IMR-90 (cell line): ENCODE data around the gene PRR5L. TPM values are rescaled to one million over a fixed set of nuclear protein-coding genes. Genes with fewer than 3 reads are reported as not detected.

Experiments used
- ATAC-seq: fragments of 200-7000 bp; cut with Tn5 transposase; 2 replicates; pipeline ENCODE4 v1.9.1; 2020; ENCODE audit warnings: low read depth, mild to moderate bottlenecking, moderate library complexity
- BruUV-seq: library from RNA; stranded (reverse); fragments of 400-500 nt; replicated peaks from 2 replicates; lab custom pipeline; 2021; lab: Mats Ljungman, UMichigan
- CTCF ChIA-PET: fragments of 300-600 bp; formaldehyde crosslinking; extraction: SDS; loops from one replicate; lab custom pipeline; 2021; ENCODE audit warnings: antibody characterized with exemption; lab: Yijun Ruan, JAX
- POLR2A ChIA-PET: fragments of 300-600 bp; sonication (Branson Sonifier 250); formaldehyde crosslinking; loops from one replicate; lab custom pipeline; 2022; ENCODE audit warnings: antibody characterized with exemption; ENCODE audit not compliant: unreplicated experiment; lab: Charles Lee
- DNase-seq: peaks from one replicate; pipeline ENCODE4 v3.0.0; 2013
- H2AFZ ChIP-seq: replicated peaks from 2 replicates; pipeline ENCODE3; 2013; ENCODE audit warnings: low read length, mild to moderate bottlenecking; ENCODE audit not compliant: poor library complexity
- H2AK5ac ChIP-seq: 2 replicates; pipeline ENCODE4 v1.6.1; 2013; ENCODE audit warnings: low read depth, low read length, inconsistent platforms
- H2AK9ac ChIP-seq: replicated peaks from 2 replicates; pipeline ENCODE3; 2013; ENCODE audit warnings: mild to moderate bottlenecking, low read depth, low read length, moderate library complexity; ENCODE audit not compliant: poor library complexity
- H2BK120ac ChIP-seq: 2 replicates; pipeline ENCODE4 v1.6.1; 2013; ENCODE audit warnings: low read depth, low read length, inconsistent platforms
- H2BK15ac ChIP-seq: 3 replicates; pipeline ENCODE4 v1.6.1; 2013; ENCODE audit warnings: low read depth, low read length, inconsistent platforms
- H2BK20ac ChIP-seq: 2 replicates; pipeline ENCODE4 v1.6.1; 2013; ENCODE audit warnings: low read depth, mild to moderate bottlenecking, inconsistent platforms, low read length, moderate library complexity
- H2BK5ac ChIP-seq: 2 replicates; pipeline ENCODE4 v1.6.1; 2013; ENCODE audit warnings: mild to moderate bottlenecking, low read depth, low read length, inconsistent platforms; ENCODE audit not compliant: poor library complexity, severe bottlenecking
- H3K14ac ChIP-seq: replicated peaks from 2 replicates; pipeline ENCODE4 v1.6.1; 2013; ENCODE audit warnings: low read depth, low read length, inconsistent platforms
- H3K18ac ChIP-seq: 2 replicates; pipeline ENCODE4 v1.6.1; 2013; ENCODE audit warnings: low read depth, low read length, control low read depth
- H3K23ac ChIP-seq: 2 replicates; pipeline ENCODE4 v1.6.1; 2013; ENCODE audit warnings: low read depth, low read length, inconsistent platforms
- H3K27ac ChIP-seq: 2 replicates; pipeline ENCODE4 v1.5.1; 2013; ENCODE audit warnings: mild to moderate bottlenecking, control low read depth, low read length; ENCODE audit not compliant: insufficient read depth
- H3K27me3 ChIP-seq: 2 replicates; pipeline ENCODE4 v1.6.1; 2013; ENCODE audit warnings: low read length; ENCODE audit not compliant: control insufficient read depth, insufficient read depth
- H3K36me3 ChIP-seq: 2 replicates; pipeline ENCODE4 v1.6.1; 2013; ENCODE audit warnings: low read length, mixed read lengths; ENCODE audit not compliant: control insufficient read depth, insufficient read depth
- H3K4ac ChIP-seq: 2 replicates; pipeline ENCODE4 v1.6.1; 2013; ENCODE audit warnings: low read depth, low read length, inconsistent platforms
- H3K4me1 ChIP-seq: 2 replicates; pipeline ENCODE4 v1.6.1; 2013; ENCODE audit warnings: low read length, mixed read lengths; ENCODE audit not compliant: control insufficient read depth, insufficient read depth
- H3K4me2 ChIP-seq: 2 replicates; pipeline ENCODE4 v1.6.1; 2013; ENCODE audit warnings: low read depth, mild to moderate bottlenecking, control low read depth, low read length, moderate library complexity
- H3K4me3 ChIP-seq: 2 replicates; pipeline ENCODE4 v1.5.1; 2013; ENCODE audit warnings: low read depth, mild to moderate bottlenecking, control low read depth, low read length, moderate library complexity; ENCODE audit not compliant: insufficient read depth
- H3K56ac ChIP-seq: 2 replicates; pipeline ENCODE4 v1.6.1; 2013; ENCODE audit warnings: low read length, inconsistent platforms; ENCODE audit not compliant: insufficient read depth; ENCODE audit errors: extremely low read depth
- H3K79me1 ChIP-seq, 2 experiments: 2 replicates each; pipeline ENCODE4 v1.6.1; 2013; ENCODE audit warnings: low read length in 2 of 2, inconsistent platforms in 1 of 2, low read depth in 1 of 2
- H3K9ac ChIP-seq: 2 replicates; pipeline ENCODE4 v1.6.1; 2013; ENCODE audit warnings: low read depth, low read length, control low read depth
- H3K9me1 ChIP-seq: 2 replicates; pipeline ENCODE4 v1.6.1; 2013; ENCODE audit warnings: low read length, inconsistent platforms; ENCODE audit not compliant: insufficient read depth
- H3K9me3 ChIP-seq: 2 replicates; pipeline ENCODE4 v1.6.1; 2013; ENCODE audit warnings: low read length; ENCODE audit not compliant: control insufficient read depth, insufficient read depth
- H4K20me1 ChIP-seq: 2 replicates; pipeline ENCODE4 v1.6.1; 2013; ENCODE audit warnings: low read length, inconsistent platforms; ENCODE audit not compliant: insufficient read depth
- H4K5ac ChIP-seq: 2 replicates; pipeline ENCODE4 v1.6.1; 2013; ENCODE audit warnings: mild to moderate bottlenecking, low read depth, low read length, control low read depth
- H4K8ac ChIP-seq, 2 experiments: 2 replicates each; pipeline ENCODE4 v1.6.1; 2013; ENCODE audit warnings: low read depth in 2 of 2, low read length in 2 of 2, control low read depth in 1 of 2, inconsistent platforms in 1 of 2
- H4K91ac ChIP-seq: 2 replicates; pipeline ENCODE4 v1.6.1; 2013; ENCODE audit warnings: low read depth, low read length, inconsistent platforms; ENCODE audit not compliant: insufficient read depth
- CEBPB ChIP-seq: IDR thresholded peaks from 2 replicates; pipeline ENCODE4 v1.6.1; 2012; ENCODE audit warnings: low read depth, low read length, improper control_type of control experiment
- NFE2L2 ChIP-seq: fragments of 150-350 bp; IDR thresholded peaks from 2 replicates; pipeline ENCODE4 v1.6.1; 2016; ENCODE audit warnings: low read depth, mild to moderate bottlenecking, low read length
- RFX5 ChIP-seq: IDR thresholded peaks from 2 replicates; pipeline ENCODE4 v1.8.0; 2012; ENCODE audit warnings: low read depth, mild to moderate bottlenecking, low read length, moderate library complexity
- WGBS, 2 experiments: methylation state at CpG; one replicate each; pipeline versions ENCODE4 v1.1.5 to v1.1.7; 2013; ENCODE audit warnings: missing lambda C conversion rate in 2 of 2; ENCODE audit not compliant: insufficient read length in 1 of 2; ENCODE audit errors: extremely low coverage in 2 of 2; 5-methylcytosine and 5-hydroxymethylcytosine counted together
- dilution Hi-C: fragments of 300-500 bp; cut with HindIII; formaldehyde crosslinking; loops from one replicate; pipeline ENCODE4 v1.14.3; 2018; ENCODE audit warnings: low sequenced_read_pairs; ENCODE audit not compliant: unreplicated experiment
- in situ Hi-C: fragments of 300-500 bp; cut with MboI; formaldehyde crosslinking; loops from 3 replicates; pipeline ENCODE4 v1.14.3; 2019; ENCODE audit warnings: low sequenced_read_pairs, inconsistent platforms, mixed read lengths
- intact Hi-C: fragments of 100-400 bp; cut with micrococcal nuclease; formaldehyde crosslinking; loops from 2 replicates; pipeline ENCODE4 v1.10.0; 2022
- polyA plus RNA-seq, 3 experiments: library from polyadenylated mRNA; depleted of rRNA; stranded (reverse); fragments of >200 nt; gene quantifications; 2 replicates each; pipeline ENCODE4 v1.2.3, GENCODE V29; 2012; ENCODE audit warnings: low replicate concordance in 1 of 3
- total RNA-seq: library from RNA; depleted of rRNA; stranded (reverse); fragments of >200 nt; gene quantifications from 2 replicates; pipeline ENCODE4 v1.2.3, GENCODE V29; 2012

Gene PRR5L
- total and polyA plus RNA-seq, 2 of the 4 experiments (the other 2 are of a cell fraction) = 2.9 to 3.6 TPM

- no peak overlapping the region for H2BK20ac ChIP-seq
- no peak overlapping the region; the same call in 1 of the 2 replicates for H2AK5ac ChIP-seq
- H3K4me3 ChIP-seq = no peak overlapping the region
- H2BK5ac ChIP-seq = no peak overlapping the region
- no peak overlapping the region for H3K4ac ChIP-seq
- H3K9me3 ChIP-seq = no peaks in the 10 kb centered on the region
- H4K5ac ChIP-seq = no peak overlapping the region
- no peak overlapping the region for H3K9ac ChIP-seq
- H3K18ac ChIP-seq = no peak overlapping the region
- dilution Hi-C loops = no loop called here
- H2AFZ ChIP-seq = no peak overlapping the region
- H4K8ac ChIP-seq = no peak overlapping the region
- no peak overlapping the region for H4K91ac ChIP-seq
- H4K20me1 ChIP-seq = no peaks in the 10 kb centered on the region
- H3K4me2 ChIP-seq = no peak overlapping the region
- no peaks in the 10 kb centered on the region for H3K79me1 ChIP-seq
- H3K4me1 ChIP-seq = peaks cover 7% of the 10 kb centered on the region
- H3K27ac ChIP-seq = no peak overlapping the region
- no peak overlapping the region for H3K23ac ChIP-seq
- no TSS peak for BruUV-seq
- H2BK15ac ChIP-seq = no peak overlapping the region
- POLR2A ChIA-PET = no interaction called here
- peaks cover 5% of the 10 kb centered on the region; the same call in 1 of the 2 replicates for H3K27me3 ChIP-seq
- H2AK9ac ChIP-seq = no peak overlapping the region
- DNase-seq (no peak), ATAC-seq (no peak)
- CTCF ChIA-PET = interaction anchor here (1.2 kb wide), 1 partner anchor 15 kb away, joined by 3 read pairs; no protein-coding TSS in a partner anchor
- no peaks in the 10 kb centered on the region for H3K36me3 ChIP-seq
- WGBS, 2 experiments = no CpG with 5 or more reads among the region's 2 CpGs
- H3K56ac ChIP-seq = no peak overlapping the region
- intact Hi-C loops = no loop called here
- TF ChIP-seq RFX5 (no peak), CEBPB (no peak), NFE2L2 (no peak)
- no peaks in the 10 kb centered on the region for H3K9me1 ChIP-seq
- H3K14ac ChIP-seq = no peak overlapping the region
- no peak overlapping the region for H2BK120ac ChIP-seq
- in situ Hi-C loops = no loop called here
Observed at GRCh38 chr11:36356201-36356600, 60.1 kb downstream of the PRR5L start.
